Neural cell (in vitro differentiated cells): ENCODE measurements around the gene TMEM131.

Experiments used
- CTCF ChIP-seq: fragments of 450-650 bp; IDR thresholded peaks from 2 replicates; pipeline ENCODE4 v1.5.1; 2014; ENCODE audit warnings: antibody characterized with exemption, mild to moderate bottlenecking, moderate library complexity; ENCODE audit not compliant: poor library complexity, severe bottlenecking
- EP300 ChIP-seq: fragments of 450-650 bp; conservative IDR thresholded peaks from 2 replicates; pipeline ENCODE4 v1.6.1; 2014; ENCODE audit warnings: antibody characterized with exemption, mild to moderate bottlenecking, moderate library complexity; ENCODE audit not compliant: poor library complexity, severe bottlenecking
- EZH2 ChIP-seq: fragments of 200-600, 300-800 bp; shearing (Covaris generic), sonication (generic); IDR thresholded peaks from 2 replicates; pipeline ENCODE4 v1.6.1; 2014; ENCODE audit warnings: antibody characterized with exemption, low read length, borderline replicate concordance, mild to moderate bottlenecking; ENCODE audit not compliant: insufficient read depth, poor library complexity, severe bottlenecking
- POLR2AphosphoS5 ChIP-seq: IDR thresholded peaks from 2 replicates; pipeline ENCODE4 v1.6.1; 2012
- RAD21 ChIP-seq: fragments of 450-650 bp; conservative IDR thresholded peaks from 2 replicates; pipeline ENCODE4 v1.6.1; 2014; ENCODE audit warnings: antibody characterized with exemption, mild to moderate bottlenecking, moderate library complexity
- REST ChIP-seq: IDR thresholded peaks from 2 replicates; pipeline ENCODE4 v1.6.1; 2012; ENCODE audit warnings: borderline replicate concordance
- SMC3 ChIP-seq: fragments of 450-650 bp; conservative IDR thresholded peaks from 2 replicates; pipeline ENCODE4 v1.6.1; 2014; ENCODE audit warnings: antibody characterized with exemption, mild to moderate bottlenecking, moderate library complexity; ENCODE audit not compliant: poor library complexity
- TAF1 ChIP-seq: IDR thresholded peaks from 2 replicates; pipeline ENCODE4 v1.6.1; 2012; ENCODE audit warnings: low read depth

DNA sequence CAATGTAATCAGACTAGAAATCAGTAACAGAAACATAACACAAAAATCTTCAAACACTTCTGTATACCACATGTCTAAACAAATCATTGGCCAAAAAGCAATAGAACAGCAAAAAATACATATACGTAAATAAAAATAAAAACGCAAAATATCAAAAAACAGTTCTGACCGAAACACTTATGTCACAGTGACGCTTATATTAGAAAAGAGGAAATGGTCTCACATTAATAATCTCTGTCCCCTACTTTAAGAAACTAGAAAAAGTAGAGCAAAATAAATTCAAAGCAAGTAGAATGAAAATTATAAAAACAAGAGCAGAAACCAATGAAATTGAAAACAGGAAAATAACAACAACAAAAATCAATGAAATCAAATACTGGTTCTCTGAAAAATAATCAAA lies 41.9 kb downstream of the TMEM131 start:
- TF ChIP-seq POLR2AphosphoS5: no peak
- no peak for TF ChIP-seq CTCF
- TF ChIP-seq REST: no peak
- no peak for TF ChIP-seq RAD21
- no peak for TF ChIP-seq EZH2
- no peak for TF ChIP-seq TAF1
- no peak for TF ChIP-seq SMC3
- no peak for TF ChIP-seq EP300
